ENCODE results near the gene RUBCNL.

The RUBCNL gene

GRCh38 chr13:46342538-46342937 is 44.5 kb downstream of the RUBCNL start:
- TF ChIP-seq, protein P1, sequence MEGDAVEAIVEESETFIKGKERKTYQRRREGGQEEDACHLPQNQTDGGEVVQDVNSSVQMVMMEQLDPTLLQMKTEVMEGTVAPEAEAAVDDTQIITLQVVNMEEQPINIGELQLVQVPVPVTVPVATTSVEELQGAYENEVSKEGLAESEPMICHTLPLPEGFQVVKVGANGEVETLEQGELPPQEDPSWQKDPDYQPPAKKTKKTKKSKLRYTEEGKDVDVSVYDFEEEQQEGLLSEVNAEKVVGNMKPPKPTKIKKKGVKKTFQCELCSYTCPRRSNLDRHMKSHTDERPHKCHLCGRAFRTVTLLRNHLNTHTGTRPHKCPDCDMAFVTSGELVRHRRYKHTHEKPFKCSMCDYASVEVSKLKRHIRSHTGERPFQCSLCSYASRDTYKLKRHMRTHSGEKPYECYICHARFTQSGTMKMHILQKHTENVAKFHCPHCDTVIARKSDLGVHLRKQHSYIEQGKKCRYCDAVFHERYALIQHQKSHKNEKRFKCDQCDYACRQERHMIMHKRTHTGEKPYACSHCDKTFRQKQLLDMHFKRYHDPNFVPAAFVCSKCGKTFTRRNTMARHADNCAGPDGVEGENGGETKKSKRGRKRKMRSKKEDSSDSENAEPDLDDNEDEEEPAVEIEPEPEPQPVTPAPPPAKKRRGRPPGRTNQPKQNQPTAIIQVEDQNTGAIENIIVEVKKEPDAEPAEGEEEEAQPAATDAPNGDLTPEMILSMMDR (IDR thresholded peaks at IDR 0.05; ENCODE audit: control insufficient read depth, extremely low read depth, insufficient read depth), result peak; percentile 50
- H3K4me3 ChIP-seq (ENCODE audit: low read depth, low read length), result no peak overlapping the region
- no peak for DNase-seq (ENCODE audit: low read depth)

DNA sequence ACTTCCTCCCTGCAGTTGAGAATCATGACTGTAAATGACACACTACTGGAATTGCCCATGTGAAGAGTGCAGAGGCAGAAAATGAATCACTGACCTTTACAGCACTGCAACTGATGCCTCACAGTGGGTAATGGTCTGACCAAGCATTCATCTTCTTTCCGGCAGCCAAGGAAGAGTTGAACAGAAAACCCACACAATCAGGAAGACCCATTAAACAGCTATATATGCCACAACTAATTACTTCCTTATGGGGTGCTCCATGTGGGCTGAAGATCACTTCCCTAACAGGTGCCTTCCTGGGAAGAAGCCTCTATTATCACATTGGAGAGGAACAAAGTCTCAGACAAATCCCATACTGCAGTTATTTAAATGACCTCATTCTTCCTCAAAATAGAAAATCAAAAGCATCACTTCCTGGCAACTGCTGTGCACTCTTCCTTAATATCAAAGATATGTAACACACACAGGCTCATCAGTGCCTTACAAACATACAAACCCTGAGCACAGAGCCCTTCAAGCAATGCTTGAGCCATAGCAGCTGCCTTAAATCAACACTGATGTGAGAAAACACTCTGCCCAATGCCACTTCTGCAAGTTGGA is 45.8 kb downstream of the RUBCNL start:
- no peak for DNase-seq (ENCODE audit: low read depth)
- TF ChIP-seq, protein P1 (IDR thresholded peaks at IDR 0.05; ENCODE audit: control insufficient read depth, extremely low read depth, insufficient read depth), result no peak
- H3K4me3 ChIP-seq (ENCODE audit: low read depth, low read length), result no peak overlapping the region

GRCh38 chr13:46340631-46341111 is 46.4 kb downstream of the RUBCNL start:
- TF ChIP-seq, protein P1 (IDR thresholded peaks at IDR 0.05; ENCODE audit: control insufficient read depth, extremely low read depth, insufficient read depth), result no peak
- H3K4me3 ChIP-seq (ENCODE audit: low read depth, low read length), result no peak overlapping the region
- no peak for DNase-seq (ENCODE audit: low read depth)

DNA sequence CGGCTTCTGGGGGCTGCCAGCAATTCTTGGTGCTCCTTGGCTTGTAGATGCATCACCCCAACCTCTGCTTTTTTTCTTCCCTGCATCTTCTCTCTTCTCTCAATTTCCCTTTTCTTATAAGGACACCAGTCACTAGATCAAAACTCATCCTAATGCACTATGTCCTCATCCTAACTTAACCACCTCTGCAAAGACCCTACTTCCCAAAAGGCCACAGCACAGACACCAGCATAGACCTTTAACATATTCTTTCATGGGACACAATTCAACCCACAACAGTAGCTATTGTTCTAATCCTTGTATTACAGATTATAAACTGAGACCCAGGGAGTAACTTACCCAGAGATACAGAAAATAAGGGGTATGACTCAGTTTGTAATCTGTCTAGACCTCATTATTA is 47.0 kb downstream of the RUBCNL start:
- DNase-seq (ENCODE audit: low read depth), result no peak
- TF ChIP-seq, protein P1 (IDR thresholded peaks at IDR 0.05; ENCODE audit: control insufficient read depth, extremely low read depth, insufficient read depth), result no peak
- H3K4me3 ChIP-seq (ENCODE audit: low read depth, low read length), result no peak overlapping the region

DNA sequence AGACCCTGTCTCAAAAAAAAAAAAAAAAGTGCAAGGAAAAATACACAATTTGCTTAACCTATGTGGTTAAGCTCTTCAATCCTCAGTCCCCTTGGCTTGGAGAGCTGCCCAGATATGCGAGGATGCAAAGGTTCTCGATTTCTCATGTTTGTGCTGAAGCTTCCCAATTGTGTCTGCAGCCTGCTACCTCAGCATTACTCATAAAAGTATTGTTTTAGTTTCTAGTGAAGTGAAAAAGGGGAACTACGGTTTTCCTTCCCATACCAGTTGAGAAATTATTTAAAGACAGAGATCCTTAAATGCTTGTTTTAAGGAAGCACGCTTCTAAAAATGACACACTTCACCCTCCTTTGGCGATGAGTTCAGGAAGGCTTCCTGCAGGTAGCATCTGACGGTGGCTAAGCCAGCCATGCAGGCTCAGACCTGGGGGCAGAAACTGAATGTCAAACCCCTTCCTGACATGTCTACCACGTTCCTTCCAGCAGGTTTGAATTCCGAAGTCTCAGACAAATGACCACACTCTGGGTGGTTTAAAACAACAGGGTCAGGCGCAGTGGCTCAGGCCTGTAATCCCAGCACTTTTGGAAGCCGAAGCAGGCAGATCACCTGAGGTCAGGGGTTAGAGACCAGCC is 47.9 kb downstream of the RUBCNL start:
- no peak overlapping the region for H3K4me3 ChIP-seq (ENCODE audit: low read depth, low read length)
- DNase-seq (ENCODE audit: low read depth), result no peak
- TF ChIP-seq, protein P1 (IDR thresholded peaks at IDR 0.05; ENCODE audit: control insufficient read depth, extremely low read depth, insufficient read depth), result no peak

GRCh38 chr13:46337700-46338099 is 49.4 kb downstream of the RUBCNL start:
- no peak for DNase-seq (ENCODE audit: low read depth)

More at GRCh38 chr13:46337700-46338099, 49.4 kb downstream of the RUBCNL start:
- H3K4me3 ChIP-seq (ENCODE audit: low read depth, low read length), result no peak overlapping the region
- TF ChIP-seq, protein P1 (IDR thresholded peaks at IDR 0.05; ENCODE audit: control insufficient read depth, extremely low read depth, insufficient read depth), result no peak
